ENCODE results near the gene EXOC3L4. TPM values are rescaled to one million over a fixed set of nuclear protein-coding genes. Genes with fewer than 3 reads are reported as not detected.

The EXOC3L4 gene
- total RNA-seq, 2 experiments from 2014 or later, result not detected

- H3K9me3 Mint-ChIP-seq (ENCODE audit: low read depth), result no peaks in the 10 kb centered on the region
- CTCF ChIA-PET, result no interaction called here
- intact Hi-C loops (cut with DNase I, micrococcal nuclease), result no loop called here
- POLR2A ChIA-PET, result no interaction called here
- H3K36me3 Mint-ChIP-seq (ENCODE audit: low read depth), result no peaks in the 10 kb centered on the region
- no peak for DNase-seq
- peaks cover 3% of the 10 kb centered on the region for H3K4me1 Mint-ChIP-seq
- H3K27ac Mint-ChIP-seq, result no peak overlapping the region
- H3K4me3 Mint-ChIP-seq, result no peak overlapping the region
- ATAC-seq, result no peak
- peaks cover 6% of the 10 kb centered on the region for H3K27me3 Mint-ChIP-seq
These were observed 7.7 kb upstream of the EXOC3L4 start for GRCh38 chr14:103086771-103087342.

GRCh38 chr14:103087343-103087835 lies 7.1 kb upstream of the EXOC3L4 start:
- no peak overlapping the region for H3K4me3 Mint-ChIP-seq
- no peak overlapping the region for H3K27ac Mint-ChIP-seq
- H3K27me3 Mint-ChIP-seq, result peaks cover 6% of the 10 kb centered on the region
- DNase-seq, result no peak
- intact Hi-C loops (cut with DNase I, micrococcal nuclease), result no loop called here
- peaks cover 3% of the 10 kb centered on the region for H3K4me1 Mint-ChIP-seq
- no peaks in the 10 kb centered on the region for H3K36me3 Mint-ChIP-seq (ENCODE audit: low read depth)
- POLR2A ChIA-PET, result no interaction called here
- CTCF ChIA-PET, result no interaction called here
- ATAC-seq, result no peak
- H3K9me3 Mint-ChIP-seq (ENCODE audit: low read depth), result no peaks in the 10 kb centered on the region

- no peak for DNase-seq
- Mint-ChIP-seq H3K36me3 (ENCODE audit: low read depth) (no peaks in the 10 kb centered on the region), H3K4me3 (no peak overlapping the region), H3K9me3 (ENCODE audit: low read depth) (no peaks in the 10 kb centered on the region), H3K27me3 (peaks cover 6% of the 10 kb centered on the region), H3K4me1 (peaks cover 3% of the 10 kb centered on the region), H3K27ac (no peak overlapping the region)
- ChIA-PET POLR2A (no interaction called here), CTCF (interaction anchor here (1.2 kb wide), 1 partner anchor 16 kb away, joined by 3 read pairs; no protein-coding TSS in a partner anchor)
- intact Hi-C loops (cut with DNase I, micrococcal nuclease), result no loop called here
- ATAC-seq, result no peak
These were observed 5.6 kb upstream of the EXOC3L4 start for GRCh38 chr14:103088921-103089320.

GRCh38 chr14:103089386-103090335 lies 4.9 kb upstream of the EXOC3L4 start:
- Mint-ChIP-seq H3K4me1 (peaks cover 3% of the 10 kb centered on the region), H3K27ac (no peak overlapping the region), H3K9me3 (ENCODE audit: low read depth) (no peaks in the 10 kb centered on the region), H3K27me3 (peaks cover 3% of the 10 kb centered on the region), H3K36me3 (ENCODE audit: low read depth) (no peaks in the 10 kb centered on the region), H3K4me3 (no peak overlapping the region)
- intact Hi-C loops (cut with DNase I, micrococcal nuclease), result no loop called here
- CTCF ChIA-PET, result interaction anchor here (1.2 kb wide), 1 partner anchor 15 kb away, joined by 3 read pairs; no protein-coding TSS in a partner anchor
- DNase-seq (no peak), ATAC-seq (no peak)
- POLR2A ChIA-PET, result interaction anchor here (0.9 kb wide), 1 partner anchor 16 kb away, joined by 4 read pairs; no protein-coding TSS in a partner anchor

GRCh38 chr14:103090481-103091020 lies 4.0 kb upstream of the EXOC3L4 start:
- Mint-ChIP-seq H3K27me3 (peaks cover 1% of the 10 kb centered on the region), H3K36me3 (ENCODE audit: low read depth) (no peaks in the 10 kb centered on the region), H3K9me3 (ENCODE audit: low read depth) (no peaks in the 10 kb centered on the region), H3K4me3 (peak overlapping the region; percentile 12), H3K4me1 (peaks cover 3% of the 10 kb centered on the region), H3K27ac (no peak overlapping the region)
- CTCF ChIA-PET, result interaction anchor here (1.3 kb wide), 1 partner anchor 15 kb away, joined by 4 read pairs; no protein-coding TSS in a partner anchor
- intact Hi-C loops (cut with DNase I, micrococcal nuclease), result loop anchor here (1.0 kb wide), 2 partner anchors 15 to 396 kb away; no protein-coding TSS in a partner anchor
- POLR2A ChIA-PET, result interaction anchor here (0.9 kb wide), 1 partner anchor 15 kb away, joined by 4 read pairs; no protein-coding TSS in a partner anchor
- no peak for DNase-seq
- no peak for ATAC-seq

- Mint-ChIP-seq H3K9me3 (ENCODE audit: low read depth) (no peaks in the 10 kb centered on the region), H3K27ac (no peak overlapping the region), H3K27me3 (no peaks in the 10 kb centered on the region), H3K4me3 (peak overlapping the region; percentile 12), H3K4me1 (peaks cover 3% of the 10 kb centered on the region), H3K36me3 (ENCODE audit: low read depth) (no peaks in the 10 kb centered on the region)
- ChIA-PET POLR2A (interaction anchor here (0.9 kb wide), 1 partner anchor 14 kb away, joined by 4 read pairs; no protein-coding TSS in a partner anchor), CTCF (interaction anchor here (0.7 to 1.3 kb wide), 2 partner anchors 14 to 92 kb away, joined by 3 to 4 read pairs; no protein-coding TSS in a partner anchor)
- intact Hi-C loops (cut with DNase I, micrococcal nuclease), result loop anchor here (1.0 kb wide), 2 partner anchors 16 to 397 kb away; no protein-coding TSS in a partner anchor
- ATAC-seq (peak; percentile 91), DNase-seq (peak; percentile 88)
These were observed 3.3 kb upstream of the EXOC3L4 start for GRCh38 chr14:103091041-103091882.

- intact Hi-C loops (cut with DNase I, micrococcal nuclease), result loop anchor here (1.0 kb wide), 2 partner anchors 17 to 398 kb away; no protein-coding TSS in a partner anchor
- POLR2A ChIA-PET, result no interaction called here
- Mint-ChIP-seq H3K9me3 (ENCODE audit: low read depth) (no peaks in the 10 kb centered on the region), H3K4me1 (peaks cover 3% of the 10 kb centered on the region), H3K36me3 (ENCODE audit: low read depth) (no peaks in the 10 kb centered on the region), H3K27me3 (no peaks in the 10 kb centered on the region), H3K27ac (no peak overlapping the region), H3K4me3 (no peak overlapping the region)
- CTCF ChIA-PET, result interaction anchor here (0.7 to 1.3 kb wide), 5 partner anchors 13 to 332 kb away, joined by 3 to 6 read pairs (median 4); no protein-coding TSS in a partner anchor
- DNase-seq (no peak), ATAC-seq (no peak)
These were observed 2.7 kb upstream of the EXOC3L4 start for GRCh38 chr14:103091883-103092222.

GRCh38 chr14:103093856-103094405 lies 594 bp upstream of the EXOC3L4 start:
- intact Hi-C loops (cut with DNase I, micrococcal nuclease), result no loop called here

GRCh38 chr14:103095210-103095778 lies 769 bp downstream of the EXOC3L4 start:
- ATAC-seq (no peak), DNase-seq (no peak)
- H3K4me3 Mint-ChIP-seq, result no peak overlapping the region
- intact Hi-C loops (cut with DNase I, micrococcal nuclease), result no loop called here
- H3K4me1 Mint-ChIP-seq, result peaks cover 3% of the 10 kb centered on the region
- ChIA-PET CTCF (interaction anchor here (0.6 to 3.0 kb wide), 3 partner anchors 10 to 196 kb away, joined by 3 to 23 read pairs (median 3); no protein-coding TSS in a partner anchor), POLR2A (no interaction called here)
- no peaks in the 10 kb centered on the region for H3K9me3 Mint-ChIP-seq (ENCODE audit: low read depth)
- H3K27ac Mint-ChIP-seq, result no peak overlapping the region
- H3K27me3 Mint-ChIP-seq, result no peaks in the 10 kb centered on the region
- no peaks in the 10 kb centered on the region for H3K36me3 Mint-ChIP-seq (ENCODE audit: low read depth)

More at GRCh38 chr14:103093856-103094405, 594 bp upstream of the EXOC3L4 start:
- DNase-seq (no peak), ATAC-seq (no peak)
- Mint-ChIP-seq H3K9me3 (ENCODE audit: low read depth) (no peaks in the 10 kb centered on the region), H3K27ac (no peak overlapping the region), H3K4me3 (no peak overlapping the region), H3K27me3 (no peaks in the 10 kb centered on the region), H3K36me3 (ENCODE audit: low read depth) (no peaks in the 10 kb centered on the region), H3K4me1 (peaks cover 3% of the 10 kb centered on the region)
- ChIA-PET CTCF (interaction anchor here (3.0 kb wide), 1 partner anchor 11 kb away, joined by 23 read pairs; no protein-coding TSS in a partner anchor), POLR2A (no interaction called here)

GRCh38 chr14:103096387-103096786 lies 1.9 kb downstream of the EXOC3L4 start:
- Mint-ChIP-seq H3K36me3 (ENCODE audit: low read depth) (no peaks in the 10 kb centered on the region), H3K9me3 (ENCODE audit: low read depth) (no peaks in the 10 kb centered on the region), H3K4me3 (no peak overlapping the region), H3K27me3 (peaks cover 3% of the 10 kb centered on the region), H3K27ac (no peak overlapping the region), H3K4me1 (no peaks in the 10 kb centered on the region)
- ATAC-seq (no peak), DNase-seq (no peak)
- ChIA-PET CTCF (interaction anchor here (0.5 to 3.0 kb wide), 7 partner anchors 9 to 559 kb away, joined by 3 to 23 read pairs (median 3); no protein-coding TSS in a partner anchor), POLR2A (no interaction called here)
- intact Hi-C loops (cut with DNase I, micrococcal nuclease), result no loop called here

All from activated CD4-positive, alpha-beta T cell treated with anti-CD3 and anti-CD28 coated beads for 36 hours (primary cell).